GM12872 (cell line): ENCODE data around the gene NEGR1.

ENCODE experiments used
- CTCF ChIP-seq: IDR thresholded peaks from 3 replicates; pipeline ENCODE4 v1.5.1; 2011; ENCODE audit warnings: low read depth, mild to moderate bottlenecking, low read length, moderate library complexity; ENCODE audit not compliant: insufficient read depth

Gene NEGR1

GRCh38 chr1:72101840-72102632 is 180.3 kb downstream of the NEGR1 start:
- no peak for TF ChIP-seq CTCF

GRCh38 chr1:72100771-72101170 is 181.6 kb downstream of the NEGR1 start:
- no peak for TF ChIP-seq CTCF

GRCh38 chr1:72097851-72098570 is 184.3 kb downstream of the NEGR1 start:
- no peak for TF ChIP-seq CTCF

GRCh38 chr1:72094209-72094608 is 188.1 kb downstream of the NEGR1 start:
- no peak for TF ChIP-seq CTCF

GRCh38 chr1:72086394-72086793 is 195.9 kb downstream of the NEGR1 start:
- TF ChIP-seq CTCF, result no peak

GRCh38 chr1:72075425-72075824 is 206.9 kb downstream of the NEGR1 start:
- TF ChIP-seq CTCF, result no peak

- TF ChIP-seq CTCF, result no peak
Measured at GRCh38 chr1:72066431-72066830, 215.9 kb downstream of the NEGR1 start.
